M059J (cell line): ENCODE data around the gene GRB2. TPM values are rescaled to one million over a fixed set of nuclear protein-coding genes. Genes with fewer than 3 reads are reported as not detected.
"Not testable (repeated sequence)": the region's sequence is repeated elsewhere in the genome, so short reads cannot be mapped to it uniquely, and the experiment has no call there.

Source experiments
- DNase-seq: peaks from one replicate; pipeline ENCODE4 v3.0.0-alpha.2; 2012; ENCODE audit warnings: low read depth
- total RNA-seq: library from RNA; depleted of rRNA; stranded (reverse); fragments of >200 nt; shearing (Covaris generic); gene quantifications from 2 replicates; pipeline ENCODE4 v1.2.3, GENCODE V29; 2014; rRNA removed

The GRB2 gene
- 77.5 and 109 TPM in 2 replicates for total RNA-seq

DNA sequence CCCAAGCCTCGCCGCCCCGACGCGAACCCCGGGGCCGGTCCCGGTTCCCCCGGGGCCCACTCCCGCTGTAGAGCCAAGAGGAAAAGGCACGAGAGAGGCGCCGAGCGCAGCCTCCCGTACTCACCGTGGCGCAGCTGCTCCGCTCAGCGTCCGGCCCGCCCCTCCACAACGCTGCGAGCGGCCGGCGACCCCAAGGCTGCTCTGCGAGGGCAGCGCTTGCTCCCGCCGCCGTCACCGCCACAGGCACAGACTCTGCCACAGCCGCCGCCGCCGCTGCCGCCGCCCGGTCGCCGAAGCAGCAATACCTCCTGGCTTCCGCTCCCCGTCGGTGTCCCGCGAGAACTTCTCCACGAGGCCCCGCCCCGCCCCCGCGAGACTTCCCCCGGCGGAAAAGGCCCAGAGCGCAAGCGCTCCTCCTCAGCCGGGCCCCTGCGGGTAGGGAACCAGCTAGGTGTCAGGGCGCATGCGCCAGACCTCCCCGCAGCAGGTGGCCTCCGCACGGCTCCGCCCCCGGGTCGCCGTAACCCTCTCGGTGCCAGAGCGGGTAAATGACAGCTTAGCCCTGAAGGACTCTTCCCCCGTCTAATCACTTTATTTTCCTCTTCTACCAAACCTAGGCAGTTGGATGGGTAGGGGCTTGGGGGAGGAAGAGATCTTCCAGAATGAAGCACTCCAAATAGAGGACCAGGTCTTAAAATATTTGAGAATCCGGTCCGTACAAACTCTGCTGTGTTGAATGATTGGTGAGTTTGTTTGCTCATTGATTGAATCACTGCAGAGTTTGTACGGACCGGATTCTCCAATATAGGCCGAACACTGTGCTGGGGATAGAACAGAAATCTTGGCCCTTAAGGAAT, at the start of gene GRB2:
TSS of gene GRB2 (minus strand) at position 314 of the 857 bp plus-strand sequence. CDS start 12,050 bp downstream, outside the sequence.
- peak; percentile 92 for DNase-seq

DNA sequence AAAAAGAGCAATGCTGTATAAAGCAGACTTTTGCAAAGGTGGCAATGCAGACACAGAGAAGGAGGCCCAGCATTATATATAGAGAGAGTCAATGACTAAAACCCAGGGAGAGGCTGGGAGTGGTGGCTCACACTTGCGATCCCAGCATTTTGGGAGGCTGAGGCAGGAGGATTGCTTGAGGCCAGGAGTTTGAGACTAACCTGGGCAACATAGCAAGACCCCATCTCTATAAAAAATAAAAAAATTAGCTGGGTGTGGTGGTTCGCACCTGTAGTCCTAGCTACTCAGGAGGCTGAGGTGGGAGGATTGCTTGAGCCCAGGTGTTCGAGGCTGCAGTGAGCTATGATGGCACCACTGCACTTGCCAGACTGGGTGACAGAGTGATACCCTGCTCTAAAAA, 49.2 kb upstream of the GRB2 start:
- DNase-seq, result not testable (repeated sequence)

DNA sequence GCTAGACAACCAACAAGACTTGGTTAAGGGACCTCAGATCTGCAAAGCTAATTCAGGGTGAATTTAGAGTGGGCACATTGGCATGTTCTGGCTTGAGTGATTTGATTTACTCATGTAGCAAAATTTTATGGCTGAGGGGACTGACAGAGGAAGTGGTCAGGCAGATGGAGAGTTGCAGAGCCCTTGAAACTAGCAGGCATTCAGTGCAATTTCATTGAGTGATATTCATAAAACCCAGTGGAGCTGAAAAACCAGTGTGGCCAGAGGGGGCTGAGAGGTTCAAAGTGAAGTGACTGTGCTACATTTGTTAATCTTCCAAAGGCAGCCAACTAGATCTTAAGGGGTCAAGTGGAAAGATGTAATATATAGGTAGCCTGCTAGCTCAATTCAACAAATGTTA, 48.7 kb upstream of the GRB2 start:
- DNase-seq, result peak; percentile 69

DNA sequence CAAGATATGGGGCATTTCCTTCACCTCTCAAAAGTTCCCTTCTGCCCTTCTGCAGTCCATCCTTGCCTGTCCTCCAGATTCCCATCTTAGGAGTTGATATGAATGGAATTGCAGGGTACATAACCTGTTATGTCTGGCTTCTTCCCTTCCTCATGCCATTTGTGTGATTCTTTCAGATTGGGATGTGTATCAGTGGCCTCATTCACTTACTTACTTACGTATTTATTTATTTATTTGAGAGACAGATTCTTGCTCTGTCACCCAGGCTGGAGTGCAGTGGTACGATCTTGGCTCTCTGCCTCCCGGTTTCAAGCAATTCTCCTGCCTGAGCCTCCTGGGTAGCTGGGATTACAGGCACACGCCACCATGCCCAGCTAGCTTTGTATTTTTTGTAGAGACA, 44.8 kb upstream of the GRB2 start:
- DNase-seq, result no peak

DNA sequence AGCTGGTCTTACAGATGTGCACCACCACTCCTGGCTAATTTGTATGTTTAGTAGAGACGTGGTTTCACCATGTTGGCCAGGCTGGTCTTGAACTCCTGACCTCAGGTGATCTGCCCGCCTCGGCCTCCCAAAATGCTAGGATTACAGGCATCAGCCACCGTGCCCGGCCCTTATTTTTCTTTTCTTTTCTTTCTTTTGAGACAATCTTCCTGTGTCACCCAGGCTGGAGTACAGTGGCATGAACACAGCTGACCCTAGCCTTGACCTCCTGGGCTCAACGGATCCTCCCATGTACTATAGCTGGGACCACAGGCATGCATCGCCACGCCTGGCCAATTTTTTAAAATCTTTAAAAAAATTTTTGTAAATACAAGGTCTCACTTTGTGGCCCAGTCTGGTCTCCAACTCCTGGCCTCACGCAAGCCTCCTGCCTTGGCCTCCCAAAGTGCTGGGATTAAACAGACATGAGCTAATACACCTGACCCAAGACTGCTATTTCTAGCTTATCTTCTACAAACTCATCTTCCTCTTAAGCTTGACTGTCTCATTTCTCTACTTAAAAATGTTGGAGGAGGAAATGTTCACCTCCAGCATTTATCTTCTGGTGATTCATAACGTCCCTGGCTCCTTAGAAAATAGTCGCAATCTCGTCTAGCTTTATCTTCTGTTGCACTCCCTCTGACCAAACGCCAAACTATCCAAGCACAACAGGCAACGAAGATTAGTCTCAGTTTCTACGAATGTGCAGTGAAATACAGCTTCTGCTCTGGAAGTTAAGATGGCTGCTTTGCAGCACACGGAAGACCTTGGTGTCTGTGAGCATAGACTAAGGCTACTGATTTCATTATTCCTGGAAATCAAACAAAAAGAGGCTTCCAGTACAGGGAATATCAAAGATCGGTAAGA, 42.7 kb upstream of the GRB2 start:
- DNase-seq, result no peak

DNA sequence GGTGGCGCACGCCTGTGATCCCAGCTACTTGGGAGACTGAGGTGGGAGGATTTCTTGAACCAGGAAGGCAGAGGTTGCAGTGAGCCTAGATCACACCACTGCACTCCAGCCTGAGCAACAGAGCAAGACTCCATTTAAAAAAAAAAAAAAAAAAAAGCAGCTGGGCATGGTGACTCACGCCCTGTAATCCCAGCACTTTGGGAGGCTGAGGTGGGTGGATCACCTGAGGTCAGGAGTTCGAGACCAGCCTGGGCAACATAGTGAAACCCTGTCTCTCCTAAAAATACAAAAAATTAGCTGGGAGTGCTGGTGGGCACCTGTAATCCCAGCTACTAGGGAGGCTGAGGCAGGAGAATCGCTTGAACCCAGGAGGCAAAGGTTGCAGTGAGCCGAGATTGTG, 40.4 kb upstream of the GRB2 start:
- DNase-seq, result not testable (repeated sequence)

DNA sequence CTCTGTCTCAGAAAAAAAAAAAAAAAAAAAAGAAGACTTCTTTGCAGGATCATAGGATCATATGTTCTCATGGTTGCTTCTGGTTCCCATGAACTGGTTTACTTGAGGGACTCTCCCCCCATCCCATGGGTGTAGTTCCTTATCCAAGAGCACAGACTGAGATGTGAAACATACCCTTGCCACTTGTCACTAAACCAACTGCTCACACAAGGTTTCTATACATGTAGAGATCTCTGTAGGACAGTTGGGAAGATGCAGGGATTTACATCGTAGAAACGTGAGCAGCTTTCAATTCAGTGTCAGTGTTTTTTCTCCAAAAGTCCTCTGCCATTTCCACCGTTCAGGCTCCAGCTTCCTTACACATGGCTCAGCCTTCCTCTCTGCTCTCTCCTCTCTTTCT, 39.8 kb upstream of the GRB2 start:
- DNase-seq, result no peak

DNA sequence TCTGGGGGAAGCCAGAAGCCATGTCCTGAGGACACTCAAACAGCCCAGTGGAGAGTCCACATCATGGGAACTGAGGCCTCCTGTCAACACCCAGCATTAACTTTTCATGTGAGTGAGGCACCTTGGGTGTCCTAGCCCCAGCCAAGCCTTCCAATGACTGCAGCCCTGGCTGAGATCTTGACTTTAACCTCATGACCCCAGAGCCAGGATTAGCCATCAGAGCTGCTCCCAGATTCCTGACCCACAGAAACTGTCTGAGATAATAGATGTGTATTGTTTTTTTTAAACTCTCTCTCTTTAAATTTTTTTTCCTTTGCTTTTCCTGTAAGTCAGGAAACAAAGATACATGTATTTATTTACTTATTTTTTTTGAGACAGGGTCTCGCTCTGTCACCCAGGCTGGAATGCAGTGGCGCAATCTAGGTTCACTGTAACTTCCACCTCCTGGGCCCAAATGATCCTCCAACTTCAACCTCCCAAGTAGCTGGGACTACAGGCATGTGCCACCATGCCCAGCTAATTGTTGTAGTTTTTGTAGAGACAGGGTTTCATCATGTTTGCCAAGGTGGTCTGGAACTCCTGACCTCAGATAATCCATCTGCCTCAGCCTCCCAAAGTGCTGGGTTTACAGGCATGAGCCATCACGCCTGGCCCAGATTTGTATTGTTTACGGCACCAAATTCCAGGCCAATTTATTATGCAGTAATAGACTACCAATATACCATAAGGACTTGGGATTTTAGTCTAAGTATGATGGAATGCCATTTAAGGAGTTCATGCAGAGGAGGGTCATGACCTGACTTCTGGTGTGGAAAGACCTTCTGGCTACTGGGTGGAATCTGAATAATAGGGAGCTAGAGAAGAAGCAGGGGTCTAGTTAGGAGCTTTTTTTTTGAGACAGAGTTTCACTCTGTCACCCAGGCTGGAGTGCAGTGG, 37.0 kb upstream of the GRB2 start:
- peak; percentile 27 for DNase-seq

DNA sequence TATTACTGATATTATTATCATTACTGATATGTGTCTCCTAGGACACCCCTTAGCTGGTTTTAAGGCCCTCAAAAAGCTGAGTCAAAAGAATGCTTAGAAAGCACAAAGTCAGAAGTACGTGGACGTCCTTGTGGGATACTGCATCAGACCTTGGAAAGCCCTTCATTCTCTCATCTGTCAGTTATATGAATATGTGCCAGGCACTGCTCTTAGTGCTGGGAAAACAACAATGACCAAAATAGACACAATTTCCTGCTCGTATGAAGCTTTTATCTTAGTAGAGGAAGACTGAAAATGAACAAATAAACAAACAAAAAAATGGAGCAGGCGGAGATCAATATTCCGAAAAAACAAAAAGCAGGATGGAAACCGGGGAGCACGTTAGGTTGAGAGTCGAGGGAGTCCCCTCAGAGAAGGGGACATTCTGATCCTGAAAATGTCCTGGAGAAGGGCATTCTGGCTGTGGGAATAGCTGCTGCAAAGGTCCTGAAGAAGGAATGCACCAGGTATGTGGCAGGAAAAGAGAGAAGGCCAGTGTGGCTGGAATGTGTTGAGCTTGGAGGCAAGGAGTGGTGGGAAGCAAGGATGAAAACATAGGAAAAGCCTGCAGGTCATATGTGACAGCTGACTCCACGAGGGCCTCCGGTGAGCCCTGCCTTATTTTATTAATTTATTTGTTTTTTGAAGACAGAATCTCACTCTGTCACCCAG, 35.4 kb upstream of the GRB2 start:
- DNase-seq, result no peak

DNA sequence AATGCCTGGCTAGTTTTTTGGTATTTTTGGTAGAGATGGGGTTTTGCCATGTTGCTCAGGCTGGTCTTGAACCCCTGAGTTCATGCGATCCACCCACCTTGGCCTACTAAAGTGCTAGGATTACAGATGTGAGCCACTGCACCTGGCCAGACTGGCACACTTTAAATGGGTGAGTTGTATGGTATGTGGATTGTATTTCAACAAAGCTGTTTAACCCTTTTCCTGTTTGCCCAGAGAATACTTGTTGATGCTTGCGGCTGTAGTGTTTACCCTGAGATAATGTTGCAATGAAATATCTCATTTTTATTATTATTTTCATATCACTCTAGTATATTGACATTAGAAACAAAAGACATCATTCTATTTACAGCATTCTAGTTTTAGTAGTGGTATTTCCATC, 33.8 kb upstream of the GRB2 start:
- DNase-seq, result no peak

DNA sequence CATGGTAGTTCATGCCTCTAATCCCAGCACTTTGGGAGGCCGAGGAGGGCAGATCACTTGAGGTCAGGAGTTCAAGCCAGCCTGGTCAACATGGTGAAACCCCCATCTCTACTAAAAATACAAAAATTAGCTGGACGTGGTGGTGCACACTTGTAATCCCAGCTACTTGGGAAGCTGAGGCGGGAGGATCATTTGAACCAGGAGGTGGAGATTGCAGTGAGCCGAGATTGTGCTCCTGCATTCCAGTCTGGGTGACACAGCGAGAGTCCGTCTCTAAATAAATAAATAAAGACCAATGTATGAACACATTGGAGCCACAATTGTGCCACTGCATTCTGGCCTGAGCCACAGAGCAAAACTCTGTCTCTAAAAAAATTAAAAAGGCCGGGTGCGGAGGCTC, 31.9 kb upstream of the GRB2 start:
- not testable (repeated sequence) for DNase-seq

DNA sequence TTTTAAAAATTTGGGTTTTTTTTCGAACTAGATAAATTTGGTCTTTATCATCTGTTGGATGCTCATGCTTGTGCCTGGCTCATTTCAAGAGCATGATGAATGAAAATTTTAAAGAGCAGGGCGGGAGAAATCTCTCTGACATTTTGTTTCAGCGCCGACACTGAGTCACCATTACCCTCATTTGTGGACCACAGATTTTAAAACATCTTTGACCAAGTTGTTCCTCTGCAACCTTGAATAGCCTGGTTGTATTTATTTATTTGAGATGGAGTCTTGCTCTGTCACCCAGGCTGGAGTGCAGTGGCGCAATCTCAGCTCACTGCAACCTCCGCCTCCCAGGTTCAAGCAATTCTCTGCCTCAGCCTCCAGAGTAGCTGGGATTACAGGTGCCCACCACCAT, 29.0 kb upstream of the GRB2 start:
- not testable (repeated sequence) for DNase-seq

DNA sequence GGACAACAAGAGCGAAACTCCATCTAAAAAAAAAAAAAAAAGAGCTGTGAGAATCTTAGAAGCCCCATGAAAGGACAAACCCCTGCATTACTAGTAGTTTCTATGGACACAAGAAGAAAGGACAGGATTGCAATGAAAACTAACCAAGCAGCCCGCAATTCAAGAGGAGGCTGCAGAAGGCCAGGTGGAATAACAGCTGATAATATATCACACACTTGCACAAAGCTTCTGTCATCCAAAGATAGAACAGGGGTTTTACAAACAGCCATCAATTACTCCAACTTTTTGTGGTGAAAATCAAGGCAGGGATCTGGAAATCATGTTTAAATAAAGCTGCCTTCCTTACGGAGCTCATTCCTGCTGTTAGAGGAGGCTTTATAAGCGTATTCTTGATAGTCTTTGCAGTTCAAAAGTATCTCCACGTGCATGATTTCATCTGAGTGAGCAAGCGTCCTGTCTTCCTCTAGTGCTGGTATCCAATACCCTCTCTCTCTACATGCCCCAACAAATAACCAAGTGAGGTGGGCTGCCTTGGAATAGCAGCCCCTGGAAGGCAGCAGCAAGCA, 27.8 kb upstream of the GRB2 start:
- no peak for DNase-seq

DNA sequence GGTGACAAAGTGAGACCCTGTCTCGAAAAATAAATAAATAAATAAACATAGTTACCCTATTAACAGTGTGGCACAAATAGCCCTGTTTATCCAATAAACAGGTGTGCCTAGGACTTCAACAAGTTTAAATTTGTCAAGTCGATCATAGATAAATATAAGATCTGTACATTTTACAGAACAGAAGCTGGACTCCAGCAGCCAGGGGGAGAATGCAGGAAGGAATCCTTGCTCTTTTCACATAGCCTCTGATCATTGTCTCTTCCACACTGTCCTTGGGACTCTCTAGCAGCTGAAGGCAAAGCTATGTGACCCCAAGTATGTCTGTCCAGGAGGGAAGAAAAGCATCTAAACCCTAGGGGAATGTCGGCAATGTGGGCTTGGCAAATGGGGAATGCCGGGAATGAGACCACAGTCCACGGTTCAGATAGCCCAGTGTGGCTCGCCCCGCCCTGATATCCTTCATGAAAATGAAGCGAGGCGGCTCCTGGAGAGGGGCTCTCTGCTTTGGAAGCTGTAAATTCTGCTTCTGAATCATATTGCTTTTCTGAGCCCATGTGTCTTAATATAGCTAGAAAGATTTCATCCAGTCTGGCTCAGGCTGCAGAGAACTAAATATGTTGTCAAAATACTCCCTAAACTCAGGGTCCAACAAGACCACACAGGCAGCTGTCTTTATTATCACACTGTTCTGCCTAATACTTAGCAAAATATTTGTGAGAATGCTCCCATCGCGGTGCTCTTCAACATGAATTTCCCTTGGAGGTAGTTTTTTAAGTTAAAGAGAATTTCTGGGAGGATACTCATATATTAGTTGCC, 24.9 kb upstream of the GRB2 start:
- peak; percentile 72 for DNase-seq

DNA sequence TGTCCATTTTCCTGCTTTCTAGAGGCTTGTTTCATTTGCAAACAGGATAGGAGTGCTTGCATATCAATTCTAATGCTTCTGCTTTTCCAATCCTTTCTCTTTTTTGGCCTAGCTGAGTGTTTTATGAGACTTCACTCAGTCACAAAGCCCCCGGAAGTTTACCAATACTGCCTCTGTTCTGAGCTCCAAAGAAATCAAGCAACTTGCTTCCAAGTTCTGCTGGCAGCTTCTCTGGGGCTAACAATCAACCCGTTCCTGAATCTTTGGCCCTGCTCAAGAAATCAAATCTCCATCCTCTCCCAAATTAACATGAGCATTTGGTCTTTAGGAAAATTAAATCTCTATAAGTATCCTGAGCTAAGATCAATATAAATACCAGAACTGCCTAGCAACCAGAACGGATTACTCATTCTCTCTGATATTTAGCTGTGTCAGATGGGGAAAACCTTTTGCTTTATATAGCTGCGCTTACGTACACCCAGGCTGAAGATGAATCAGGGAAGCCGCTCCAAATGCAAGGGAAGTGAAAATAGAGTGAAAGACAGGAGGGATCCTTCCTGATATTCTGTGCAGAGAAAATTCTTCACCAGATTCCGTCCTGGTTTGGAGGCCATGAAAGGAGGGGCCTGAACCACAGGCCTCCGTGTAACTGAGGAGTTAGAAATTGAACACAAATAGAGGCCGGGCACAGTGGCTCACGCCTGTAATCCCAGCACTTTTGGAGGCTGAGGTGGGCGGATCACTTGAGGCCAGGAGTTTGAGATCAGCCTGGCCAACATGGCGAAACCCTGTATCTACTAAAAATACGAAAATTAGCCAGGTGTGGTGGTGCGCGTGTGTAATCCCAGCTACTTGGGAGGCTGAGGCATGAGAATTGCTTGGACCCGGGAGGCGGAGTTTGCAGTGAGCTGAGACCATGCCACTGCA, 23.3 kb upstream of the GRB2 start:
- DNase-seq, result no peak

DNA sequence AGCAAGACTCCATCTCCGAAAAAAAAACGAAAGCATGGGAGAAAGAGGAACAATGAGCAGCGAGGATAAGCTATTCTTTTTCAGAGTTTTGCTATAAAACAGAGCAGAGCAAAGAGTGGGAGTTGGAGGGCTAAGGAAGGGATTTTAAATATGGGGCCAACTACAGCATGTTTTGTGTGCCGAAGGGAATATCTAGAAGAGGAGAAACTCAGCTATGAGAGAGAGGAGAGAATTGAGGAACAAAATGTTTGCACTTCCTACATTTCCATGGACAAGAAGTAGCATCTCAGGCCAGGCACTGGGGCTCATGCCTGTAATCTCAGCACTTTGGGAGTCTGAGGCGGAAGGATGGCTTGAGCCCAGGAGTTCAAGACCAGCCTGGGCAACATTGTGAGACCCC, 13.1 kb upstream of the GRB2 start:
- no peak for DNase-seq

DNA sequence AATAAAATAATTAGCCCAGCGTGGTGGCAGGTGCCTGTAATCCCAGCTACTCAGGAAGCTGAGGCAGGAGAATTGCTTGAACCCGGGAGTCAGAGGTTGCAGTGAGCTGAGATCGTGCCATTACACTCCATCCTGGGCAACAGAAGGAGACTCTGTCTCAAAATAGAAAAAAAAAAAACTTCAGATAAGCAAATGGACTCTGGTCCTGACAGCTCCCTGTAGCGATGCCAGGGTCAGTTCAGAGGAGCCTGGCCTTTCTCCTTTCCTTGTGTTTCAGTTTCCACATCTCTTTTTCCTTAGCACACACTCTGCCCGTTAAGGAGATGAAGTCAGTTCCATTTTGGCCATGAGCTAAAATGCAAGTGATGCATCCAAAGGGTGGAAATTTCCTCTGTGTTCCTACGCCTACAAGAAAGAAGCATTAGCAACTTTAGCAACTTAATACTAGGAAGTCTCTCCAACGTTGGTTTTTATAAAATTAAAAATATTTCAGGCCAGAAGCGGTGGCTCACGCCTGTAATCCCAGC, 11.6 kb upstream of the GRB2 start:
- no peak for DNase-seq

DNA sequence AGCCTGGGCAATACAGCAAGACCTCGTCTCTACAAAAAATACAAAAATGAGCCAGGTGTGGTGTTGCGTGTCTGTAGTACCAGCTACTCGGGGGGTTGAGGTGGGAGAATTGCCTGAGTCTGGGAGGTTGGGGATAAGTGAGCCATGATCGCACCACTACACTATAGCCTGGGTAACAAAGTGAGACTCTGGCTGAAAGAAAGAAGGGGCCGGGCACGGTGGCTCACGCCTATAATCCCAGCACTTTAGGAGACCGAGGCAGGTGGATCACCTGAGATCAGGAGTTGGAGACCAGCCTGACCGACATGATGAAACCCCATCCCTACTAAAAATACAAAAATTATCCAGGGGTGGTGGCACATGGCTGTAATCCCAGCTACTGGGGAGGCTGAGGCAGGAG, 10.5 kb upstream of the GRB2 start:
- DNase-seq, result no peak
